ENCODE measurements around the gene DLST.

The DLST gene

GRCh38 chr14:74897642-74898041 is 15.9 kb downstream of the DLST start:
- DNase-seq = no peak

- no peak for DNase-seq
These were observed 16.4 kb downstream of the DLST start for GRCh38 chr14:74898083-74898482.

GRCh38 chr14:74898694-74899093 is 17.0 kb downstream of the DLST start:
- DNase-seq = no peak

DNA sequence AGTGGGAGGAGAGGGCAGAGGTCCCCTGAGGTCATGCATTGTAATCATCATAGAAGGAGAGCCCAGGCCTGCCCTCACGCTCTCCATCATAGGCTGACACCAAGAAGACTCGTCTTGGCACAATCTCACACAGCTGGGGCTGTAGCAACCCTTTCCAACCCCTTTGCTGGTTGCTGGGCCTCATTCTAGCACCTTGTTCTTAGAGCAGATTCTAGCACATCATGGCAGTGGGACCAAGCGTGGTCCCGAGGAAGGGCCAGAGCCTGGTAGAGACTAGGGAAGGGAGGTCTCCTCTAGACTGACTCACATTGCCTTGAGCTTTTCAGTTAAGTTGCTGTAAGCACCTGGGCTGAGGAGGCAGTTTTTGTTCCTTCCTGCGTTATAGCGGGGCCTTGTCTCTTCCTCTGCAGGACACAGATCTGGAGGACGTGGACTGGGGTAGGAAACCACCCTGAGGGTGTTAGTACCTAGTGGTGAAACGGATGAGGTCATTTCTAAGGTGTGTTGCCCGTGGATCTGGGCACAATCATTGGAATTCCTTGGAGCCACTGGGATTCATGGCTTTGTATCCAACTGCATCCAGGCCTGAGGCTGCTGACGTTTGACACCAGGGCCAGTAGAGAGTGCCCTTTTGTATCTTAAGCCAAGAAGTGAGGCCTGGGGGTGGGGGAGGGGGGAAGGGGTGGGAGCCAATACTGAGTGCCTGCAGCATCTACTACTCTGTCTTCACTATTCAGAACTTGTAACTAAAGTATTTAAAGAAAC is 21.4 kb downstream of the DLST start:
- no peak for DNase-seq

DNA sequence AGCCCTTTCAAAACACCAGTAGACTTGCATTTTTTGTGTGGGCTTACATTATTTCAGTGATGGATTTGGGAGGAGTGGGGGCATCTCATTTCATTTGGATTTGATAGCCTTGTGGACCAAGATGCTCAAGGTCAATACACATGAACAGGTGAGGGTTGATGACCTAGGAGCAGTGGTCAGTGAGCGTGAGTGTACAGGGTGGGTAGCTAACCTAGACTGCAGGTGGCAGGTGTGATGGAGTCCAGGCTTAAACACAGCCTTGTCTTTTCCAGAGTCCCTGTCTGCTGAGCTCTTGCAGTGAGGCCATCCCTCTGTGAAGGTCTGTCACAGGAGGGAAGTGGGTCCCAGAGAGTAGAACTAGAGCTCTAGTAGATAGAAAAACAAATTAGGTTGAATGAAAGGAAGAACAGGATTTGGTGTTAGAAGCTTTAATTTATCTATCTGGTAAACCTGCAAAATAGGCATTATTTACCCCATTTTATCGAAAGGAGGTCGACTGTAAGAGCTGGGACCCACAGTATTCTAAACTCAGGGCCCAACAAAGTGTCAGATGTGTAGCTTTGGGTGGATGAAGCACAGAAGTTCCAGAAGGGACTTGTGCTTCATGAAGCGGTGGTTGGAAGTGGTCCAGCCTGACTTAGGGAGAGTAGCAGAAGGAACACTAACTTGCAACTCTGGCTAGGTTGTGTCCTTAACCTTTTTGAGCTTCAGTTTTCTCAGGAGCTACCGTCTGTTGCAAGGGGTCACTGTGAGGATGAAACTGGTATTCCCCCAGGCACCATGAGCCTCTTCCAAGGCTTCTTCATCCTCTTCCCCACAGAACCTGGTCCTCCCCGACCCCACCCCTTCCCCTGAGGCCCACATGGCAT is 23.2 kb downstream of the DLST start:
- DNase-seq = no peak

DNA sequence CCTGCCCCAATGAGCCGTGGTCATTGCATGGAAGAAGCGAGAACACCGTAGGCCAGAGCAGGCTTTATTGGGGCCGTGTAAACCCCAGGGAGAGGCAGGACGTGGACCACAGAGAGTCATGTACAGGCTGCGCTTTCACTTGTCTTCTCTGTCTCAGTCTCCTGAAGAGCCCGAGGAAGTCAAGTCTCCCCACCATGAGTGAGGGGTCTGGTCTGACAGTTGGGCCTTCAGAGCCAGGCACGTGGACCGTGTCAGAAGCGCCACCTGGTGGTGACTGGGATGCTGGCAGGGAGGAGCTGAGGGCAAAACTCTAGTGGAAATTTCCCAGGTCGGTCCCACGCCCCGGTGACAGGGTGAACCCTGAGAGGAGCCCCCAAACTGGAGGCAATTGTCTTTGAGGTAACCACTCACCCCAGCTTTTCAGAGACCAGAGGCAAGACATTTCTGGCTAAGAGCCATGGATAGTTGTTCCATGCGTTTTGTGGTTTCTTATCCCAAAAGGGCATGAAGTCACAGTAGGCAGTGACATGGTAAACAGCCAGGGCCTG is 24.0 kb downstream of the DLST start:
- DNase-seq = peak; percentile 28

GRCh38 chr14:74906925-74907521 is 25.3 kb downstream of the DLST start:
- DNase-seq = no peak

- DNase-seq = peak; percentile 7
These were observed 26.0 kb downstream of the DLST start for GRCh38 chr14:74907744-74908143.

DNA sequence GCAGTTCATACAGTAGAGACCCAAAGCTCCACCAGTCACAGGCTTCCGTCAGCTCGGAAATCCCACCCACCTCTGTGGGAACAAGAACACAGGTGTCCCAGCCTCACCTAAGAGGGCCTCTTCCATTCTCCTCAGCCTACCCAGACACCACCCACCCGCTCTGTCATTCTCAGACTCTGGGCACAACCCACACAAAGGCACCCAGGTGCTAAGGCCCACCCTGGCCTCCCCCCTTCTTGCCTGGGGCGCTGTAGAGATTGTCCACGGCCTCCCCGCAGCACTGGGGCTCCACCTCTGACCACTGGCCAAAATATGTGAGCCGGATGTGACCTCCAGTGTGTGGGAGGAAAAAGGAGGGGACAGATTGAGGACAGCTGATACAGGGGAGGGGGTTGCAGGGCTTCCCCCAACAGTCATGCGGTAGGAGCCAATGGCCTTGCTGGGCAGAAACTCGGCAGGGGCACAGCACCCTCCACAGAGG is 27.2 kb downstream of the DLST start:
- DNase-seq = no peak

GRCh38 chr14:74909501-74909900 is 27.8 kb downstream of the DLST start:
- DNase-seq = no peak

DNA sequence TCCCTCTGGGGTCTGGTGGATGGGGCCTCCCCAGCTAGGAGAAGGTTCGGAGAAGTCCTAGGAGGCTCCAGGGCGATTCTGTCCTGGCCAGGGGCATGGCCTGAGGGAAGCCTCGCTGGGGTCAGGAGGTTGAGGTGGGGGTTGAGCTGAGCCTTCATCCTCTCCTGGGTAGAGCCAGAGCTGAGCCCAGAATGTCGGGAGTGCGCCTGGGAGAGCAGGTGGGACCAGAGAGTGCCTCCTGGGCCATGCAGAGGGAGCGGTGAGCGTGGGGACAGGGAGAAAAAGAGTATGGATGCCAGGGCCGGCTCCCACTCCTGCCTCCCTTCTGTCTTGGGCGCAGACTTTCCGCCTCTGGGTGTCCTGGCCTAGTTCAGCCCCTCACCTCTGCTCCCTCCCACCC is 28.2 kb downstream of the DLST start:
- no peak for DNase-seq

DNA sequence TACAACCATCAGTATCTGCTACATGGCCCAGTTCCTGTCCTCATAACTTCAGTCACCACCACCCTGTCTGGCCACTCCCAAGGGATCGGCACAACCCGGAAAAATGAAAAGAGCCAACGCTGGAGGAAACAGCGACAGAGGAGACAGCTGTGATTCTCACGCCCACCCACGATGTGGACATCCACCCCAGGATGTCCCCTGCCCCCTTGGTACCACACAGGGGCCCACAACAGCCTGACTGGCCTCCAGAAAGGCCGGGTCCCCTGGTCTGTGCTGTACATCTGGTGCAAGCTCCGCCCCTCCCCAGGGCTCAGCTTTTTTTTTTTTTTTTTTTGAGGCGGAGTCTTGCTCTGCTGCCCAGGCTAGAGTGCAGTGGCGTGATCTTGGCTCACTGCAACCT is 28.8 kb downstream of the DLST start:
- DNase-seq = no peak

- no peak for DNase-seq
These were observed 29.5 kb downstream of the DLST start for GRCh38 chr14:74911221-74911620.

DNA sequence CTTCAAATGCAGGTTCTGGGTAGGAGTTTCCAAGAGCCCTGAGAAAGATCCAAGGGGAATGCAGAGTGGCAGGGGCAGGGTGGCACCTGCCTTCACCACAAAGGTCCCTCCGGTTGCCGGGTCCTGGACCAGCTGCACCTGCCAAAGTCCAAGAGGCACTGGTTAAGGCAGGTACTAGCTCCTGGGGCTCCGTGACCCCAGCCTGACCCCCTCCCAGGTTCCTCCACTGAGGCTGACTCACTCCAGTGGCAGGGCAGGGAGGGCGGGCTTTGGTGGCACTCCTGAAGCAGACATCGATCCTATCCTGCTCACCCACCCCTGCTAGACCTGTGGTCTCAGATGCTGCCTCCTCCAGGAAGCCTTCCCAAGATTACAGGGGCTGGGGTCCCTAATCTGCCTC is 30.0 kb downstream of the DLST start:
- DNase-seq = no peak

GRCh38 chr14:74912111-74912510 is 30.4 kb downstream of the DLST start:
- DNase-seq = no peak

GRCh38 chr14:74912801-74913200 is 31.1 kb downstream of the DLST start:
- DNase-seq = no peak

GRCh38 chr14:74913393-74913910 is 31.7 kb downstream of the DLST start:
- no peak for DNase-seq

- peak; percentile 17 for DNase-seq
These were observed 32.4 kb downstream of the DLST start for GRCh38 chr14:74913986-74914573.

- DNase-seq = no peak
These were observed 33.7 kb downstream of the DLST start for GRCh38 chr14:74915426-74915825.

- no peak for DNase-seq
These were observed 34.1 kb downstream of the DLST start for GRCh38 chr14:74915826-74916225.

DNA sequence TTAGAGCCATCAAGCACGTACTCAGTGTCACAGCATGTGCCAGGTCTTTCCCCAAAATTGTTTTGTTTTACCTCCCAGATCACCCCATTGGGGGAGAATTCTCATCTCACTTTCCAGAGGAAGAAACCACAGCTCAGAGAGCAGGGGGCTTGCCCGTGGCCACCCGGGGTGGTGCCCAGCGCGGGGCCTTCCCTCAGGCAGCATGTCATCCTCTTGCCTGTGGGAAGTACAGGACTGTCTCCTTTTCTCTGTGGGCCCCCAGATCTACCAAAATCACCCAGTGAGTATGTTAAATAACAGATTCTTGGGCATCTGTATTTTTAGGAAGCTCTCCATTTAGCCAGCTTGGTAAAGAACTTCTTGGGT is 35.4 kb downstream of the DLST start:
- DNase-seq = no peak

- no peak for DNase-seq
These were observed 35.9 kb downstream of the DLST start for GRCh38 chr14:74917646-74918081.

DNA sequence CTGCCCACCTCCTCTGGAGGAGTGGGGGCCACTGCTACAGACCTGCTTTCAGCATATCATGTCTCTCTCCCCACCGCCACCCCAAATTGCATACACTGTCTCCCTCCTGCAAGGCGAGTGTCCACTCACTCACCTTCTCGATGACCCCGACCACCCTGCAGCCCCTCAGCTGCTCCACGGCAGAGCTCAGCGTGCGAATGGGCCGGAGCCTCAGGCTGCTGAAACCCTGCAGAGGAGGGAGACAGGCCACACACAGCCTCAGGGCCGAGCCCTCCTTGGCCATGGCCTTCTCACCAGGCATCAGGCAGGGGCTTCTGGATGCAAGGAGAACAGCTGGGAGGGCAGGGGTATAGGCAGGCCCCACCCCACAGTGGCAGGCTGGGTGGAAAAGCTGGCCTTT is 36.7 kb downstream of the DLST start:
- DNase-seq = no peak

Measured in DMS79 treated with DMSO at 0.1 percent for 48 hours (cell line).